HepG2 (cell line): ENCODE measurements around the gene USP7. TPM values are rescaled to one million over a fixed set of nuclear protein-coding genes. Genes with fewer than 3 reads are reported as not detected.

Experiments used
- DBP ChIP-seq: sonication (generic); formaldehyde crosslinking; IDR thresholded peaks from 2 replicates; pipeline ENCODE4 v1.4.0; 2020; ENCODE audit warnings: missing genetic modification reagents; ENCODE audit errors: not compliant biosample characterization
- IKZF5 ChIP-seq: IDR thresholded peaks from 2 replicates; pipeline ENCODE4 v1.6.1; 2018; ENCODE audit warnings: missing genetic modification reagents, mild to moderate bottlenecking, missing compliant biosample characterization
- IRX3 ChIP-seq: sonication (generic); formaldehyde crosslinking; IDR thresholded peaks from 2 replicates; pipeline ENCODE4 v1.8.1; 2023; ENCODE audit warnings: mild to moderate bottlenecking, low read depth, missing genetic modification reagents, borderline replicate concordance
- NR2F6 ChIP-seq, 2 experiments: IDR thresholded peaks; 2 replicates each; pipeline ENCODE4 v1.6.1; 2016; ENCODE audit warnings: antibody characterized with exemption in 1 of 2, mild to moderate bottlenecking in 1 of 2
- RELA ChIP-seq: sonication (generic); formaldehyde crosslinking; IDR thresholded peaks from 2 replicates; pipeline ENCODE4 v1.4.0; 2020; ENCODE audit warnings: missing genetic modification reagents
- SIX1 ChIP-seq: sonication (generic); formaldehyde crosslinking; IDR thresholded peaks from 2 replicates; pipeline ENCODE4 v1.4.0; 2020; ENCODE audit warnings: missing genetic modification reagents, borderline replicate concordance
- ZFP36 ChIP-seq: fragments of 150-350 bp; IDR thresholded peaks from 2 replicates; pipeline ENCODE4 v1.6.1; 2018; ENCODE audit warnings: borderline replicate concordance, low read length, low read depth; ENCODE audit not compliant: partially characterized antibody
- ZNF547 ChIP-seq: sonication (generic); formaldehyde crosslinking; IDR thresholded peaks from 2 replicates; pipeline ENCODE4 v1.5.1; 2020; ENCODE audit warnings: mild to moderate bottlenecking, missing genetic modification reagents
- polyA plus RNA-seq, 8 experiments: library from polyadenylated mRNA; depleted of rRNA in 3 of 8; stranded (reverse) in 7 of 8; unstranded in 1 of 8; fragments of >200 nt; fragmentation: Illumina TruSeq in 4 of 8; extraction: Trizol in 4 of 8; gene quantifications; 2 replicates each; pipeline versions ENCODE4 v1.2.1 to v1.2.3, GENCODE V29; 2011 to 2016; ENCODE audit warnings: low read depth in 4 of 8, missing spikeins in 1 of 8, mixed read lengths in 1 of 8; ENCODE audit not compliant: insufficient read depth in 1 of 8
- total RNA-seq, 5 experiments: library from RNA; depleted of rRNA; stranded (reverse); fragments of >200 nt; fragmentation: Illumina TruSeq; extraction: Trizol; gene quantifications; 2 replicates each; pipeline ENCODE4 v1.2.3, GENCODE V29; 2016; ENCODE audit warnings: low read depth in 1 of 5
- TF ChIP-seq, protein P1 (sequence below): sonication (generic); formaldehyde crosslinking; IDR thresholded peaks from 2 replicates; pipeline ENCODE4 v1.5.0; 2020; ENCODE audit warnings: missing genetic modification reagents, mild to moderate bottlenecking, borderline replicate concordance
- TF ChIP-seq, protein P2 (sequence below): sonication (generic); formaldehyde crosslinking; IDR thresholded peaks from 2 replicates; pipeline ENCODE4 v1.5.1; 2020; ENCODE audit warnings: missing genetic modification reagents, mild to moderate bottlenecking, borderline replicate concordance
- TF ChIP-seq, protein P3 (sequence below), 2 experiments: fragments of 450-650 bp in 1 of 2; sonication (generic) in 1 of 2; formaldehyde crosslinking in 1 of 2; IDR thresholded peaks; 2 replicates each; pipeline versions ENCODE4 v1.6.1 to v1.8.0; 2016 to 2022; ENCODE audit warnings: antibody characterized with exemption in 1 of 2, mild to moderate bottlenecking in 1 of 2, missing genetic modification reagents in 1 of 2

The USP7 gene
- total and polyA plus RNA-seq, 2 of the 13 experiments (the other 11 are each of a cell fraction or from before 2014, with no cell fraction given): 52.5 to 173 TPM

GRCh38 chr16:8855051-8855786 lies 108.5 kb downstream of the USP7 start (continued):
- TF ChIP-seq, protein P1, sequence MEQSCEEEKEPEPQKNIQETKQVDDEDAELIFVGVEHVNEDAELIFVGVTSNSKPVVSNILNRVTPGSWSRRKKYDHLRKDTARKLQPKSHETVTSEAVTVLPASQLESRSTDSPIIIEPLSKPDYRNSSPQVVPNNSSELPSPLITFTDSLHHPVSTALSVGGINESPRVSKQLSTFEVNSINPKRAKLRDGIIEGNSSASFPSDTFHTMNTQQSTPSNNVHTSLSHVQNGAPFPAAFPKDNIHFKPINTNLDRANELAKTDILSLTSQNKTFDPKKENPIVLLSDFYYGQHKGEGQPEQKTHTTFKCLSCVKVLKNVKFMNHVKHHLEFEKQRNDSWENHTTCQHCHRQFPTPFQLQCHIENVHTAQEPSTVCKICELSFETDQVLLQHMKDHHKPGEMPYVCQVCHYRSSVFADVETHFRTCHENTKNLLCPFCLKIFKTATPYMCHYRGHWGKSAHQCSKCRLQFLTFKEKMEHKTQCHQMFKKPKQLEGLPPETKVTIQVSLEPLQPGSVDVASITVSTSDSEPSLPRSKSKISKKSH (CRISPR knock-in tag): peak; percentile 47; the same call in 1 of the 2 replicates
- TF ChIP-seq IRX3 (CRISPR knock-in tag) (no peak), NR2F6 (IDR thresholded peaks at IDR 0.05) (no peak), NR2F6 (CRISPR knock-in tag; IDR thresholded peaks at IDR 0.05) (no peak), DBP (CRISPR knock-in tag) (peak; percentile 67), SIX1 (CRISPR knock-in tag) (no peak), RELA (CRISPR knock-in tag) (no peak), ZNF547 (CRISPR knock-in tag) (0 out of 2 replicates have a peak, but pooled peaks have one; percentile 40), ZFP36 (no peak), IKZF5 (CRISPR knock-in tag) (no peak)
- TF ChIP-seq, protein P2, sequence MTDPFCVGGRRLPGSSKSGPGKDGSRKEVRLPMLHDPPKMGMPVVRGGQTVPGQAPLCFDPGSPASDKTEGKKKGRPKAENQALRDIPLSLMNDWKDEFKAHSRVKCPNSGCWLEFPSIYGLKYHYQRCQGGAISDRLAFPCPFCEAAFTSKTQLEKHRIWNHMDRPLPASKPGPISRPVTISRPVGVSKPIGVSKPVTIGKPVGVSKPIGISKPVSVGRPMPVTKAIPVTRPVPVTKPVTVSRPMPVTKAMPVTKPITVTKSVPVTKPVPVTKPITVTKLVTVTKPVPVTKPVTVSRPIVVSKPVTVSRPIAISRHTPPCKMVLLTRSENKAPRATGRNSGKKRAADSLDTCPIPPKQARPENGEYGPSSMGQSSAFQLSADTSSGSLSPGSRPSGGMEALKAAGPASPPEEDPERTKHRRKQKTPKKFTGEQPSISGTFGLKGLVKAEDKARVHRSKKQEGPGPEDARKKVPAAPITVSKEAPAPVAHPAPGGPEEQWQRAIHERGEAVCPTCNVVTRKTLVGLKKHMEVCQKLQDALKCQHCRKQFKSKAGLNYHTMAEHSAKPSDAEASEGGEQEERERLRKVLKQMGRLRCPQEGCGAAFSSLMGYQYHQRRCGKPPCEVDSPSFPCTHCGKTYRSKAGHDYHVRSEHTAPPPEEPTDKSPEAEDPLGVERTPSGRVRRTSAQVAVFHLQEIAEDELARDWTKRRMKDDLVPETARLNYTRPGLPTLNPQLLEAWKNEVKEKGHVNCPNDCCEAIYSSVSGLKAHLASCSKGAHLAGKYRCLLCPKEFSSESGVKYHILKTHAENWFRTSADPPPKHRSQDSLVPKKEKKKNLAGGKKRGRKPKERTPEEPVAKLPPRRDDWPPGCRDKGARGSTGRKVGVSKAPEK: 0 out of 2 replicates have a peak, but pooled peaks have one; percentile 34
- TF ChIP-seq, protein P3, sequence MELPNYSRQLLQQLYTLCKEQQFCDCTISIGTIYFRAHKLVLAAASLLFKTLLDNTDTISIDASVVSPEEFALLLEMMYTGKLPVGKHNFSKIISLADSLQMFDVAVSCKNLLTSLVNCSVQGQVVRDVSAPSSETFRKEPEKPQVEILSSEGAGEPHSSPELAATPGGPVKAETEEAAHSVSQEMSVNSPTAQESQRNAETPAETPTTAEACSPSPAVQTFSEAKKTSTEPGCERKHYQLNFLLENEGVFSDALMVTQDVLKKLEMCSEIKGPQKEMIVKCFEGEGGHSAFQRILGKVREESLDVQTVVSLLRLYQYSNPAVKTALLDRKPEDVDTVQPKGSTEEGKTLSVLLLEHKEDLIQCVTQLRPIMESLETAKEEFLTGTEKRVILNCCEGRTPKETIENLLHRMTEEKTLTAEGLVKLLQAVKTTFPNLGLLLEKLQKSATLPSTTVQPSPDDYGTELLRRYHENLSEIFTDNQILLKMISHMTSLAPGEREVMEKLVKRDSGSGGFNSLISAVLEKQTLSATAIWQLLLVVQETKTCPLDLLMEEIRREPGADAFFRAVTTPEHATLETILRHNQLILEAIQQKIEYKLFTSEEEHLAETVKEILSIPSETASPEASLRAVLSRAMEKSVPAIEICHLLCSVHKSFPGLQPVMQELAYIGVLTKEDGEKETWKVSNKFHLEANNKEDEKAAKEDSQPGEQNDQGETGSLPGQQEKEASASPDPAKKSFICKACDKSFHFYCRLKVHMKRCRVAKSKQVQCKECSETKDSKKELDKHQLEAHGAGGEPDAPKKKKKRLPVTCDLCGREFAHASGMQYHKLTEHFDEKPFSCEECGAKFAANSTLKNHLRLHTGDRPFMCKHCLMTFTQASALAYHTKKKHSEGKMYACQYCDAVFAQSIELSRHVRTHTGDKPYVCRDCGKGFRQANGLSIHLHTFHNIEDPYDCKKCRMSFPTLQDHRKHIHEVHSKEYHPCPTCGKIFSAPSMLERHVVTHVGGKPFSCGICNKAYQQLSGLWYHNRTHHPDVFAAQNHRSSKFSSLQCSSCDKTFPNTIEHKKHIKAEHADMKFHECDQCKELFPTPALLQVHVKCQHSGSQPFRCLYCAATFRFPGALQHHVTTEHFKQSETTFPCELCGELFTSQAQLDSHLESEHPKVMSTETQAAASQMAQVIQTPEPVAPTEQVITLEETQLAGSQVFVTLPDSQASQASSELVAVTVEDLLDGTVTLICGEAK (IDR thresholded peaks at IDR 0.05): no peak
- TF ChIP-seq, protein P3 (CRISPR knock-in tag; IDR thresholded peaks at IDR 0.05): peak; percentile 54; the same call in 1 of the 2 replicates
